HTERT RPE-1 (cell line): ENCODE measurements around the gene AMPD1.

Experiments used
- in situ Hi-C: fragments of 300-500 bp; cut with MboI; formaldehyde crosslinking; loops from 4 replicates; pipeline ENCODE4 v1.14.3; 2020; ENCODE audit warnings: low sequenced_read_pairs

Gene AMPD1

GRCh38 chr1:114641377-114641776, 54.0 kb downstream of the AMPD1 start:
- in situ Hi-C loops, result no loop called here

DNA sequence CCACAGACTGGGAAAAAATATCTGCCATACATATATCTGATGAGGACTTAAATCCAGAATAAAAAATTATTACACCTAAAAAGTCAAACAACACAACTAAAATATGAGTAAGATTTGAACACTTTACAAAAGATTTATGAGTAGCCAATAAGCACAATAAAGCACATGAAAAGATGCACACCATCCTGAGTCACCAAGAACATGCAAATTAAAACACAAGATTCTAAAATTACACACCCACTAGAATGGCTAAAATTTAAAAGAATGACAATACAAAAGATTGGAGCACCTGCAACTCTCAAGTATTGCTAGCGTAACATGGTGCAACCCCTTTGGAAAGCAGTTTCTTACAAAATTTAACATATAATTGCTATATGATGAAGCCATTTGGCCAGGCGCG, 56.4 kb downstream of the AMPD1 start:
- in situ Hi-C loops, result no loop called here

- in situ Hi-C loops, result no loop called here
Observed at GRCh38 chr1:114632427-114632826, 62.9 kb downstream of the AMPD1 start.

GRCh38 chr1:114627107-114627506, 68.2 kb downstream of the AMPD1 start:
- in situ Hi-C loops, result no loop called here

DNA sequence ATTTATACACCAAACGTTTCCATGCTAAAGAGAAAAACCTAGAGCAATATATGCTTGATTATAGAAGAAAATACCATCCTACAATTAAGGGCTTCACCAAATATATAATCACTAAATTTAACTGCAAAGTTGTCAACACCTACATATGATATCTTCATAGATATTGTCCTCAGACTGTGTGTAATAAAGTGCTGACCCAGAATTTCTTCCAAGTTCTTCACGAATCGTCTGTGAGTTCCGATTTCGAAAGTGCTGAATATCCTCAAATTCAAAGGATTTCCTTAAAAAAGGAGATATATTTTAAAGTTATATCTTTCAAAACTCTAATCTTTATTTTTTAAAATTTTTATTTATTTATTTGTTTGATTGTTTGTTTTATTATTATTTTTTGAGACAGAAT, 72.0 kb downstream of the AMPD1 start:
- in situ Hi-C loops, result no loop called here
